HCT116 (cell line): Measurements from ENCODE around the gene CRACDL.

ENCODE experiments used
- ATF3 ChIP-seq: IDR thresholded peaks from 2 replicates; pipeline ENCODE4 v1.6.1; 2012
- CTCF ChIP-seq, 3 experiments: fragments of 200-600 bp in 1 of 3; sonication (generic) in 1 of 3; IDR thresholded peaks in 2 of 3; conservative IDR thresholded peaks in 1 of 3; 2 replicates each; pipeline ENCODE4 v1.5.1; 2012 to 2017; ENCODE audit warnings: low read depth in 2 of 3, low read length in 2 of 3, antibody characterized with exemption in 1 of 3, borderline replicate concordance in 1 of 3, control low read depth in 1 of 3, mild to moderate bottlenecking in 1 of 3, mixed read lengths in 1 of 3, mixed run types in 1 of 3, moderate library complexity in 1 of 3; ENCODE audit not compliant: insufficient read depth in 1 of 3
- EZH2 ChIP-seq: fragments of 200-600 bp; sonication (generic); IDR thresholded peaks from 2 replicates; pipeline ENCODE4 v1.6.1; 2017; ENCODE audit warnings: antibody characterized with exemption, mixed run types
- EZH2phosphoT487 ChIP-seq: fragments of 200-600 bp; IDR thresholded peaks from 2 replicates; pipeline ENCODE4 v1.6.1; 2018; ENCODE audit warnings: antibody characterized with exemption, borderline replicate concordance
- POLR2A ChIP-seq: IDR thresholded peaks from 2 replicates; pipeline ENCODE4 v1.7.0; 2011; ENCODE audit warnings: borderline replicate concordance; ENCODE audit not compliant: insufficient read depth, insufficient read length; ENCODE audit errors: extremely low read depth
- POLR2AphosphoS5 ChIP-seq: IDR thresholded peaks from 2 replicates; pipeline ENCODE4 v1.6.1; 2011; ENCODE audit warnings: mild to moderate bottlenecking, low read depth, low read length, moderate library complexity
- REST ChIP-seq: IDR thresholded peaks from 2 replicates; pipeline ENCODE4 v1.6.1; 2012; ENCODE audit warnings: low read depth
- SP1 ChIP-seq: IDR thresholded peaks from 2 replicates; pipeline ENCODE4 v1.6.1; 2012; ENCODE audit warnings: low read depth

- no peak for TF ChIP-seq CTCF (IDR thresholded peaks at IDR 0.05 in 2 of 3, conservative IDR thresholded peaks at IDR 0.05 in 1 of 3; ENCODE audit: borderline replicate concordance in 1 of 3, insufficient read depth in 1 of 3, low read depth in 2 of 3, low read length in 2 of 3)
- TF ChIP-seq SP1 = no peak
- TF ChIP-seq POLR2AphosphoS5 = no peak
- TF ChIP-seq EZH2 = no peak
- TF ChIP-seq ATF3 = no peak
- TF ChIP-seq REST = no peak
- no peak for TF ChIP-seq POLR2A
- no peak for TF ChIP-seq EZH2phosphoT487
Measured at GRCh38 chr2:98880266-98881152, 55.5 kb downstream of the CRACDL start.
